Tibial nerve (tissue), 4 donors: ENCODE data around the gene UBE2U. TPM values are rescaled to one million over a fixed set of nuclear protein-coding genes. Genes with fewer than 3 reads are reported as not detected.
"Not testable (repeated sequence)": the region's sequence is repeated elsewhere in the genome, so short reads cannot be mapped to it uniquely, and the experiment has no call there.

Experiments
- DNase-seq, 2 donors: peaks; one replicate each; pipeline ENCODE4 v3.0.0-alpha.2; 2019; ENCODE audit warnings: low spot score in 2 of 2
- H3K27ac ChIP-seq, 4 donors: fragments of 200-600 bp; sonication (generic) in 3 of 4; one replicate each; pipeline ENCODE4 v1.5.1; 2017 to 2019; ENCODE audit warnings: mild to moderate bottlenecking in 1 of 4
- H3K27me3 ChIP-seq, 2 donors: fragments of 200-600 bp; sonication (generic) in 1 of 2; one replicate each; pipeline versions ENCODE4 v1.5.1 to v1.6.0; 2017 to 2019
- H3K36me3 ChIP-seq, 3 donors: fragments of 200-600 bp; sonication (generic); one replicate each; pipeline ENCODE4 v1.5.1; 2018 to 2019
- H3K4me1 ChIP-seq, 4 donors: fragments of 200-600 bp; sonication (generic) in 3 of 4; one replicate each; pipeline ENCODE4 v1.5.1; 2017 to 2019
- H3K4me3 ChIP-seq, 4 donors: fragments of 200-600 bp; sonication (generic) in 3 of 4; one replicate each; pipeline ENCODE4 v1.5.1; 2017 to 2019; ENCODE audit warnings: mild to moderate bottlenecking in 1 of 4, moderate library complexity in 1 of 4
- H3K9me3 ChIP-seq, 4 donors: fragments of 200-600 bp; sonication (generic) in 3 of 4; one replicate each; pipeline ENCODE4 v1.5.1; 2017 to 2019
- EP300 ChIP-seq, 2 donors: sonication (generic); formaldehyde crosslinking; IDR thresholded peaks; one replicate each; pipeline ENCODE4 v1.6.1; 2017; ENCODE audit warnings: antibody characterized with exemption in 2 of 2, mild to moderate bottlenecking in 1 of 2
- POLR2A ChIP-seq, 2 donors: fragments of 450-650 bp; IDR thresholded peaks; one replicate each; pipeline ENCODE4 v1.6.1; 2017; ENCODE audit warnings: antibody characterized with exemption in 2 of 2, mild to moderate bottlenecking in 2 of 2, moderate library complexity in 2 of 2
- WGBS, 2 donors: methylation state at CpG; one replicate each; pipeline ENCODE4 v1.1.5; 2018; 5-methylcytosine and 5-hydroxymethylcytosine counted together
- total RNA-seq, 4 donors: library from RNA; depleted of rRNA; stranded (reverse); fragments of >200 nt; gene quantifications; one replicate each; pipeline ENCODE4 v1.1.0, GENCODE V29; 2016
- TF ChIP-seq, protein P1 (sequence below), 5 experiments: fragments of 200-600 bp in 3 of 5; fragments of 450-650 bp in 2 of 5; sonication (generic) in 3 of 5; IDR thresholded peaks; one replicate each; pipeline ENCODE4 v1.5.1; 2016 to 2019; ENCODE audit warnings: antibody characterized with exemption in 5 of 5, mild to moderate bottlenecking in 3 of 5, moderate library complexity in 2 of 5

The UBE2U gene
- total RNA-seq, 4 donors from 2014 or later: not detected

DNA sequence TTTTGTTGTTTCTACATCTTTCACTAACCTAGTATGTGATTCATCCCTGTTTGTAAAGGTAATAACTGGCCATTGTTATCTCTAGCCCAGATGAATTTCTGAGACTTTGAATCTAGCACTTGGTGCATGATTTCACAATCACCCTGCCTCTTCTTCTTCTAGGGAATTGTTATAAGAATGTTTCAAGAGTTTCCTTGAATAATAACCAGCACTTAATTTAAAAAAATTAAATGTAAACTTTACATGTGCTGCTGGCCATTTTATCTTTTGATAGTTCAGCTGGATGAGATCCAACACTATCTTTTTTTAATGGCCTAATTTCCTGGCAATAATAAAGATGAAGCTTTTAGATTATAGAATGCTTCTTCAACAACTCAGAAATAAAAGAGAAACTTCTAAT, 31.8 kb downstream of the UBE2U start:
- no peak overlapping the region for H3K4me3 ChIP-seq
- no peak overlapping the region for H3K27ac ChIP-seq
- H3K27me3 ChIP-seq: no peaks in the 10 kb centered on the region
- no peaks in the 10 kb centered on the region for H3K9me3 ChIP-seq
- no peaks in the 10 kb centered on the region for H3K4me1 ChIP-seq
- no peak for DNase-seq
- no peaks in the 10 kb centered on the region for H3K36me3 ChIP-seq
- TF ChIP-seq POLR2A (IDR thresholded peaks at IDR 0.05): no peak
- TF ChIP-seq, protein P1, sequence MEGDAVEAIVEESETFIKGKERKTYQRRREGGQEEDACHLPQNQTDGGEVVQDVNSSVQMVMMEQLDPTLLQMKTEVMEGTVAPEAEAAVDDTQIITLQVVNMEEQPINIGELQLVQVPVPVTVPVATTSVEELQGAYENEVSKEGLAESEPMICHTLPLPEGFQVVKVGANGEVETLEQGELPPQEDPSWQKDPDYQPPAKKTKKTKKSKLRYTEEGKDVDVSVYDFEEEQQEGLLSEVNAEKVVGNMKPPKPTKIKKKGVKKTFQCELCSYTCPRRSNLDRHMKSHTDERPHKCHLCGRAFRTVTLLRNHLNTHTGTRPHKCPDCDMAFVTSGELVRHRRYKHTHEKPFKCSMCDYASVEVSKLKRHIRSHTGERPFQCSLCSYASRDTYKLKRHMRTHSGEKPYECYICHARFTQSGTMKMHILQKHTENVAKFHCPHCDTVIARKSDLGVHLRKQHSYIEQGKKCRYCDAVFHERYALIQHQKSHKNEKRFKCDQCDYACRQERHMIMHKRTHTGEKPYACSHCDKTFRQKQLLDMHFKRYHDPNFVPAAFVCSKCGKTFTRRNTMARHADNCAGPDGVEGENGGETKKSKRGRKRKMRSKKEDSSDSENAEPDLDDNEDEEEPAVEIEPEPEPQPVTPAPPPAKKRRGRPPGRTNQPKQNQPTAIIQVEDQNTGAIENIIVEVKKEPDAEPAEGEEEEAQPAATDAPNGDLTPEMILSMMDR (IDR thresholded peaks at IDR 0.05): no peak
- TF ChIP-seq EP300 (IDR thresholded peaks at IDR 0.05): no peak

DNA sequence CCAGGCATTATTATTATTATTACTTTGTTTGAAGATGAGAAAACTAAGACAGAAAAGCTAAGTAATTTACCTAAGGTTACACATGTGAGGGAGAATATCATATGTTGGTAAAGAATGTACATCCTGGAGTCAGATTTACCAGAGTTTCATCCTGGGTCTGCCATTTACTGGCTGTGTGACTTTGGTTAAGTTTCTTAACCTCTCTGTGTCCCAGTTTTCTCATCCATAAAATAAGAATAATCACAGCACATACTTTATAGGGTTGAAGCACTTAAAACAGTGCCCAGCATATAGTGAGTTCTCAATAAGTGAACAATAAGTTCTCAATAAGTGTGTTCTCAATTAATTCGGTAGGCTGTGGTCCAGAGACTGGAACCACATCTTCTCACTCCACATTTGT, 32.5 kb downstream of the UBE2U start:
- 90 to 96% methylated on average over 1 of the region's 1 CpG for WGBS, 2 donors
- Histone ChIP-seq H3K4me1 (no peaks in the 10 kb centered on the region), H3K36me3 (no peaks in the 10 kb centered on the region), H3K4me3 (no peak overlapping the region), H3K27me3 (no peaks in the 10 kb centered on the region), H3K9me3 (no peaks in the 10 kb centered on the region), H3K27ac (no peak overlapping the region)
- no peak for DNase-seq
- no peak for TF ChIP-seq EP300 (IDR thresholded peaks at IDR 0.05)
- no peak for TF ChIP-seq POLR2A (IDR thresholded peaks at IDR 0.05)
- TF ChIP-seq, protein P1 (IDR thresholded peaks at IDR 0.05): no peak

DNA sequence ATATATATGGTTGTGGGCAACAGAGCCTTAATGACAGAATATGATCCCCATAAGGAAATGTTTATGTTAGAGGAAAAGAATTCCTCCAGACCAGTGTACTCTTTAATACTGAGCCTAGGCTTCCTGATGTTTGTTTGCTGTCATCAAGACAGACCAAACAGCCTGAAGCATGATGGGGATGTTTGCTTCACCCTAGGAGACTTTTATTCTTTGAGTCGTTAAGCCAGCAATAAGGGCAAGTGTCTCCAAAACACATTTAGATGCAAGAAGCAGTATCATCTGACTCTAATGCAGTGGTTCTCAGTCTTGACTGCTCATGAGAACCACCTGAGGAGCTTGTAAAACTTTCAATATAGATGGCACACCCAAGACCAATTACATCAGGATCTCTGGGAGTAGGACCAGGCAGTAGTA, 33.1 kb downstream of the UBE2U start:
- Histone ChIP-seq H3K4me1 (no peaks in the 10 kb centered on the region), H3K27ac (no peak overlapping the region), H3K9me3 (no peaks in the 10 kb centered on the region), H3K27me3 (no peaks in the 10 kb centered on the region), H3K36me3 (no peaks in the 10 kb centered on the region), H3K4me3 (no peak overlapping the region)
- WGBS, 2 donors: 72 to 88% methylated on average over 1 of the region's 1 CpG
- no peak for DNase-seq
- no peak for TF ChIP-seq POLR2A (IDR thresholded peaks at IDR 0.05)
- TF ChIP-seq EP300 (IDR thresholded peaks at IDR 0.05): no peak
- TF ChIP-seq, protein P1 (IDR thresholded peaks at IDR 0.05): no peak

DNA sequence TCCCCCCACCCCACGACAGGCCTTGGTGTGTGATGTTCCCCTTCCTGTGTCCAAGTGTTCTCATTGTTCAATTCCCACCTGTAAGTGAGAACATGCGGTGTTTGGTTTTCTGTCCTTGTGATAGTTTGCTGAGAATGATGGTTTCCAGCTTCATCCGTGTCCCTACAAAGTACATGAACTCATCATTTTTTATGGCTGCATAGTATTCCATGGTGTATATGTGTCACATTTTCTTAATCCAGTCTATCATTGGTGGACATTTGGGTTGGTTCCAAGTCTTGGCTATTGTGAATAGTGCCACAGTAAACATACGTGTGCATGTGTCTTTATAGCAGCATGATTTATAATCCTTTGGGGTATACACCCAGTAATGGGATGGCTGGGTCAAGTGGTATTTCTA, 36.1 kb downstream of the UBE2U start:
- H3K27me3 ChIP-seq, H3K9me3 ChIP-seq, H3K27ac ChIP-seq, H3K4me3 ChIP-seq, H3K36me3 ChIP-seq, DNase-seq, H3K4me1 ChIP-seq: not testable (repeated sequence)
- WGBS, 2 donors: 88 to 89% methylated on average over 4 of the region's 4 CpGs

DNA sequence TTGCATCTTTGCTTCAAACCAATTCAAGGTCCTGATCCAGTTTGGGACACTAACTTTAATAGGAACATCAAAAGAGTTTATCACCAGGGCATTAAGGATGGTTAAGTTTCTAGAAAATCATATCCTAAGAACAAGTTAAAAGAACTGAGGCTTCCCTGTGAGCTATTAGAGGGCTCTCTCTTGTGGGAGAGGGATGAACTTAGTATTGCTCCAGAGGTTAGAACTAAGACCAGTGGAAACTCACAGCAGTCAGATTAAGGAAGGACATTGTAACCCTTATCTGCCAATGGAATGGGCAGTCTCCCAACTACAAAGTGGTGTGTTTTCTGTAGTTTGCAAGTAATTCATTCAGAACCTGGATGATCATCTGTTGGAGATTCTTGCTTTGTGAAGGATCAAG, 36.8 kb downstream of the UBE2U start:
- TF ChIP-seq, protein P1 (IDR thresholded peaks at IDR 0.05): no peak
- TF ChIP-seq POLR2A (IDR thresholded peaks at IDR 0.05) (no peak), EP300 (IDR thresholded peaks at IDR 0.05) (no peak)
- Histone ChIP-seq H3K9me3 (no peaks in the 10 kb centered on the region), H3K4me3 (no peak overlapping the region), H3K27ac (no peak overlapping the region), H3K27me3 (no peaks in the 10 kb centered on the region), H3K4me1 (peaks cover 0 to 4% (median 0%) of the 10 kb centered on the region in 4 donors), H3K36me3 (no peaks in the 10 kb centered on the region)
- DNase-seq: no peak

DNA sequence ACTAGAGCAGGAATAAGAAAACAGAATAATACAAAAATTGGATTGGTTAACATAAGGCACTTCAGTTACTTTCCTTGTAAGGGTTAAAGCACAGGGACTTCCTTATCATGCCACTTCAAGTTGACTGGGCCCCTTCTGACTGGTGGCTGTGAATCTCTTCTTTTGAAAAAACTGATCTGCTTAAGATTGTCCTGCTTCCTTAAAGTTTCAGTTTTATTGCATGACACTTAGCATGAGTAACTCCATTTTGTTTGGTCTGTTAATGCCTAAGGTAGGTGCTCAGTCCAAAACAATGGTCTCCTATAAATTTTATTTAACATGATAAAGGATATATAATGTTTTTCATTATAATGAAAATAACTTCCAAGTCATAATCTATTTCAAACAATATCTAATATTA, 37.6 kb downstream of the UBE2U start:
- Histone ChIP-seq H3K4me3 (no peak overlapping the region), H3K27me3 (no peaks in the 10 kb centered on the region), H3K27ac (no peak overlapping the region), H3K9me3 (no peaks in the 10 kb centered on the region), H3K4me1 (peaks cover 0 to 4% (median 0%) of the 10 kb centered on the region in 4 donors), H3K36me3 (no peaks in the 10 kb centered on the region)
- no peak for DNase-seq
- no peak for TF ChIP-seq EP300 (IDR thresholded peaks at IDR 0.05)
